Endothelial cell of umbilical vein (primary cell): ENCODE data around the gene NAV3. TPM values are rescaled to one million over a fixed set of nuclear protein-coding genes. Genes with fewer than 3 reads are reported as not detected.

Source experiments
- BruUV-seq: library from RNA; stranded (reverse); fragments of 400-500 nt; replicated peaks from 2 replicates; lab custom pipeline; 2021; lab: Mats Ljungman, UMichigan
- CTCF ChIA-PET: fragments of 300-600, 350-600 bp; sonication (Branson Sonifier 250); formaldehyde crosslinking; loops from one replicate; lab custom pipeline; 2021; ENCODE audit warnings: antibody characterized with exemption, inconsistent platforms; lab: Charles Lee
- POLR2A ChIA-PET: fragments of 300-600, 350-600 bp; sonication (Branson Sonifier 250); formaldehyde crosslinking; loops from one replicate; lab custom pipeline; 2021; ENCODE audit warnings: antibody characterized with exemption, inconsistent platforms; lab: Charles Lee
- DNase-seq: peaks from one replicate; pipeline ENCODE4 v3.0.0-alpha.2; 2011; ENCODE audit warnings: low read depth, low spot score
- FAIRE-seq: peaks from 2 replicates; lab custom pipeline; 2011; peaks lifted over from hg19 to GRCh38; lab: Jason Lieb, UNC
- H2AFZ ChIP-seq: 2 replicates; pipeline ENCODE4 v1.6.0; 2012; ENCODE audit warnings: low read depth, low read length, control low read depth, inconsistent platforms
- H3K27ac ChIP-seq: 2 replicates; pipeline ENCODE4 v1.5.1; 2011; ENCODE audit warnings: low read depth, mild to moderate bottlenecking, control low read depth, low read length, moderate library complexity; ENCODE audit not compliant: insufficient read depth
- H3K27me3 ChIP-seq, 2 experiments: 2 replicates each; pipeline versions ENCODE4 v1.6.0 to v1.6.1; 2011; ENCODE audit warnings: low read length in 2 of 2, mixed read lengths in 1 of 2; ENCODE audit not compliant: control insufficient read depth in 2 of 2, insufficient read depth in 2 of 2
- H3K36me3 ChIP-seq, 2 experiments: 2 replicates in 1 of 2; 3 replicates in 1 of 2; pipeline ENCODE4 v1.5.1; 2011; ENCODE audit warnings: low read length in 2 of 2, mild to moderate bottlenecking in 1 of 2, moderate library complexity in 1 of 2; ENCODE audit not compliant: control insufficient read depth in 2 of 2, insufficient read depth in 2 of 2; ENCODE audit errors: extremely low read depth in 1 of 2
- H3K4me1 ChIP-seq: 3 replicates; pipeline ENCODE4 v1.5.1; 2011; ENCODE audit warnings: mild to moderate bottlenecking, low read length; ENCODE audit not compliant: control insufficient read depth, insufficient read depth; ENCODE audit errors: extremely low read depth
- H3K4me2 ChIP-seq: 2 replicates; pipeline ENCODE4 v1.6.1; 2011; ENCODE audit warnings: low read length, control low read depth, mixed read lengths; ENCODE audit not compliant: insufficient read depth
- H3K4me3 ChIP-seq, 3 experiments: fragments of 200-600 bp in 1 of 3; sonication (generic), shearing (Covaris generic) in 1 of 3; replicated peaks in 1 of 3; 2 replicates each; pipeline ENCODE4 v1.5.1; 2011 to 2016; ENCODE audit warnings: control low read depth in 3 of 3, low read length in 3 of 3, mild to moderate bottlenecking in 2 of 3, inconsistent platforms in 1 of 3, low read depth in 1 of 3, moderate library complexity in 1 of 3; ENCODE audit not compliant: insufficient read depth in 1 of 3
- H3K79me2 ChIP-seq: 2 replicates; pipeline ENCODE4 v1.6.0; 2012; ENCODE audit warnings: low read length, inconsistent platforms; ENCODE audit not compliant: control insufficient read depth, insufficient read depth
- H3K9ac ChIP-seq: replicated peaks from 2 replicates; pipeline ENCODE3; 2011; ENCODE audit warnings: low read length, control low read depth; ENCODE audit not compliant: insufficient read depth; ENCODE audit errors: extremely low read depth
- H3K9me1 ChIP-seq: replicated peaks from 3 replicates; pipeline ENCODE4 v1.6.0; 2011; ENCODE audit warnings: mild to moderate bottlenecking, low read length; ENCODE audit not compliant: control insufficient read depth, insufficient read depth; ENCODE audit errors: extremely low read depth
- H3K9me3 ChIP-seq: replicated peaks from 2 replicates; pipeline ENCODE4 v1.5.1; 2012; ENCODE audit warnings: low read length, inconsistent platforms; ENCODE audit not compliant: control insufficient read depth, insufficient read depth
- H4K20me1 ChIP-seq: replicated peaks from 2 replicates; pipeline ENCODE3; 2011; ENCODE audit warnings: mild to moderate bottlenecking, low read length; ENCODE audit not compliant: control insufficient read depth, insufficient read depth; ENCODE audit errors: extremely low read depth
- CTCF ChIP-seq, 2 donors: IDR thresholded peaks; 1 replicate in 1 of 2; 2 replicates in 1 of 2; pipeline ENCODE4 v1.5.1; 2011; ENCODE audit warnings: low read length in 2 of 2, mild to moderate bottlenecking in 2 of 2, moderate library complexity in 2 of 2, control low read depth in 1 of 2, inconsistent platforms in 1 of 2, low read depth in 1 of 2; ENCODE audit not compliant: insufficient read depth in 1 of 2; ENCODE audit errors: extremely low read depth in 1 of 2
- EZH2 ChIP-seq: IDR thresholded peaks from 2 replicates; pipeline ENCODE4 v1.6.1; 2012; ENCODE audit warnings: borderline replicate concordance, low read depth, mild to moderate bottlenecking, moderate library complexity, low read length, inconsistent platforms; ENCODE audit not compliant: severe bottlenecking
- FOS ChIP-seq: IDR thresholded peaks from 2 replicates; pipeline ENCODE4 v1.6.1; 2011; ENCODE audit warnings: mild to moderate bottlenecking, low read length, moderate library complexity, borderline replicate concordance; ENCODE audit not compliant: insufficient read depth
- GATA2 ChIP-seq: IDR thresholded peaks from 2 replicates; pipeline ENCODE4 v1.7.0; 2011; ENCODE audit warnings: low read depth, mild to moderate bottlenecking, moderate library complexity, mixed read lengths, low read length; ENCODE audit not compliant: insufficient read length, insufficient read depth
- JUN ChIP-seq: IDR thresholded peaks from 2 replicates; pipeline ENCODE4 v1.6.1; 2011; ENCODE audit warnings: borderline replicate concordance, low read depth; ENCODE audit not compliant: insufficient read length, insufficient read depth
- MAX ChIP-seq: IDR thresholded peaks from 2 replicates; pipeline ENCODE4 v1.6.1; 2011; ENCODE audit not compliant: insufficient read depth, insufficient read length
- MYC ChIP-seq: IDR thresholded peaks from one replicate; pipeline ENCODE4 v1.6.1; 2011; ENCODE audit warnings: mild to moderate bottlenecking, low read depth, low read length
- POLR2A ChIP-seq: IDR thresholded peaks from 2 replicates; pipeline ENCODE4 v1.6.1; 2012; ENCODE audit warnings: low read depth, mild to moderate bottlenecking, control low read depth, low read length
- POLR2AphosphoS5 ChIP-seq: IDR thresholded peaks from 2 replicates; pipeline ENCODE4 v1.6.1; 2012; ENCODE audit warnings: low read depth, mild to moderate bottlenecking, control low read depth, low read length, moderate library complexity; ENCODE audit not compliant: insufficient read depth
- dilution Hi-C: fragments of 300-500 bp; cut with MboI; formaldehyde crosslinking; loops from one replicate; pipeline ENCODE4 v1.15.0; 2019; ENCODE audit warnings: low sequenced_read_pairs; ENCODE audit not compliant: extremely low pct_ligation_motif_present
- intact Hi-C: fragments of 100-400 bp; cut with micrococcal nuclease; formaldehyde crosslinking; loops from one replicate; pipeline ENCODE4 v1.10.0; 2022
- polyA plus RNA-seq, 4 experiments: library from polyadenylated mRNA; depleted of rRNA in 3 of 4; stranded (reverse) in 3 of 4; unstranded in 1 of 4; fragments of >200 nt; gene quantifications; 2 replicates each; pipeline versions ENCODE4 v1.2.1 to v1.2.3, GENCODE V29; 2011 to 2012; ENCODE audit warnings: missing spikeins in 1 of 4
- total RNA-seq: library from RNA; stranded (reverse); gene quantifications from 2 replicates; pipeline ENCODE4 v1.2.3, GENCODE V29; 2021

The NAV3 gene
- total and polyA plus RNA-seq, 2 donors (not counting 3 experiments of a cell fraction or from before 2014, with no cell fraction given): 6.7 to 40.1 TPM

GRCh38 chr12:77928078-77928477, 97.4 kb downstream of the NAV3 start:
- Histone ChIP-seq H3K9me1 (no peaks in the 10 kb centered on the region), H3K27me3 (no peaks in the 10 kb centered on the region), H3K9ac (no peak overlapping the region), H3K4me3 (no peak overlapping the region), H3K4me1 (no peaks in the 10 kb centered on the region), H3K4me2 (no peak overlapping the region), H4K20me1 (no peaks in the 10 kb centered on the region), H2AFZ (no peak overlapping the region), H3K36me3 (no peaks in the 10 kb centered on the region), H3K79me2 (no peaks in the 10 kb centered on the region), H3K9me3 (no peaks in the 10 kb centered on the region), H3K27ac (no peak overlapping the region)
- ChIA-PET CTCF (interaction anchor here (1.2 to 7.6 kb wide), 4 partner anchors 12 to 206 kb away, joined by 4 to 305 read pairs (median 60); no protein-coding TSS in a partner anchor), POLR2A (no interaction called here)
- FAIRE-seq (no peak), DNase-seq (no peak)
- intact Hi-C loops: loop anchor here (5.0 kb wide), 1 partner anchor 311 kb away; no protein-coding TSS in a partner anchor
- no TSS peak for BruUV-seq
- dilution Hi-C loops: no loop called here
- TF ChIP-seq POLR2AphosphoS5: no peak
- no peak for TF ChIP-seq POLR2A
- TF ChIP-seq GATA2: no peak
- TF ChIP-seq MYC: no peak
- no peak for TF ChIP-seq CTCF (IDR thresholded peaks at IDR 0.05; ENCODE audit: extremely low read depth in 1 of 2, insufficient read depth in 1 of 2, low read depth in 1 of 2, low read length in 2 of 2)
- no peak for TF ChIP-seq EZH2
- no peak for TF ChIP-seq JUN
- TF ChIP-seq FOS: no peak
- TF ChIP-seq MAX: no peak
